Mammary epithelial cell (primary cell): ENCODE measurements around the gene SEMA4B.

Source experiments
- EZH2 ChIP-seq: IDR thresholded peaks from 2 replicates; pipeline ENCODE4 v1.6.1; 2012; ENCODE audit warnings: low read length, inconsistent platforms, borderline replicate concordance
- TF ChIP-seq, protein P1 (sequence below), 2 donors: IDR thresholded peaks in 1 of 2; conservative IDR thresholded peaks in 1 of 2; 2 replicates each; pipeline ENCODE4 v1.5.1; 2011 to 2012; ENCODE audit warnings: inconsistent platforms in 2 of 2, low read length in 2 of 2, mild to moderate bottlenecking in 2 of 2, control low read depth in 1 of 2, low read depth in 1 of 2; ENCODE audit not compliant: insufficient read depth in 1 of 2; ENCODE audit errors: extremely low read depth in 1 of 2

- TF ChIP-seq, protein P1, sequence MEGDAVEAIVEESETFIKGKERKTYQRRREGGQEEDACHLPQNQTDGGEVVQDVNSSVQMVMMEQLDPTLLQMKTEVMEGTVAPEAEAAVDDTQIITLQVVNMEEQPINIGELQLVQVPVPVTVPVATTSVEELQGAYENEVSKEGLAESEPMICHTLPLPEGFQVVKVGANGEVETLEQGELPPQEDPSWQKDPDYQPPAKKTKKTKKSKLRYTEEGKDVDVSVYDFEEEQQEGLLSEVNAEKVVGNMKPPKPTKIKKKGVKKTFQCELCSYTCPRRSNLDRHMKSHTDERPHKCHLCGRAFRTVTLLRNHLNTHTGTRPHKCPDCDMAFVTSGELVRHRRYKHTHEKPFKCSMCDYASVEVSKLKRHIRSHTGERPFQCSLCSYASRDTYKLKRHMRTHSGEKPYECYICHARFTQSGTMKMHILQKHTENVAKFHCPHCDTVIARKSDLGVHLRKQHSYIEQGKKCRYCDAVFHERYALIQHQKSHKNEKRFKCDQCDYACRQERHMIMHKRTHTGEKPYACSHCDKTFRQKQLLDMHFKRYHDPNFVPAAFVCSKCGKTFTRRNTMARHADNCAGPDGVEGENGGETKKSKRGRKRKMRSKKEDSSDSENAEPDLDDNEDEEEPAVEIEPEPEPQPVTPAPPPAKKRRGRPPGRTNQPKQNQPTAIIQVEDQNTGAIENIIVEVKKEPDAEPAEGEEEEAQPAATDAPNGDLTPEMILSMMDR (conservative IDR thresholded peaks at IDR 0.05 in 1 of 2, IDR thresholded peaks at IDR 0.05 in 1 of 2; ENCODE audit: extremely low read depth in 1 of 2, insufficient read depth in 1 of 2, low read depth in 1 of 2, low read length in 2 of 2) = no peak
- TF ChIP-seq EZH2 = no peak
Measured at GRCh38 chr15:90268415-90268814, 67.3 kb downstream of the SEMA4B start.
